GM12875 (cell line): ENCODE data around the gene PPP2R5C.

Experiments used
- H3K4me3 ChIP-seq: one replicate; pipeline ENCODE4 v1.5.1; 2011; ENCODE audit warnings: low read depth, low read length, control low read depth
- CTCF ChIP-seq: IDR thresholded peaks from 2 replicates; pipeline ENCODE4 v1.5.1; 2011; ENCODE audit warnings: low read depth, mild to moderate bottlenecking, control low read depth, inconsistent platforms, low read length, moderate library complexity, borderline replicate concordance; ENCODE audit not compliant: insufficient read depth

PPP2R5C gene

GRCh38 chr14:101908795-101909194 is 147.3 kb downstream of the PPP2R5C start:
- TF ChIP-seq CTCF = no peak

DNA sequence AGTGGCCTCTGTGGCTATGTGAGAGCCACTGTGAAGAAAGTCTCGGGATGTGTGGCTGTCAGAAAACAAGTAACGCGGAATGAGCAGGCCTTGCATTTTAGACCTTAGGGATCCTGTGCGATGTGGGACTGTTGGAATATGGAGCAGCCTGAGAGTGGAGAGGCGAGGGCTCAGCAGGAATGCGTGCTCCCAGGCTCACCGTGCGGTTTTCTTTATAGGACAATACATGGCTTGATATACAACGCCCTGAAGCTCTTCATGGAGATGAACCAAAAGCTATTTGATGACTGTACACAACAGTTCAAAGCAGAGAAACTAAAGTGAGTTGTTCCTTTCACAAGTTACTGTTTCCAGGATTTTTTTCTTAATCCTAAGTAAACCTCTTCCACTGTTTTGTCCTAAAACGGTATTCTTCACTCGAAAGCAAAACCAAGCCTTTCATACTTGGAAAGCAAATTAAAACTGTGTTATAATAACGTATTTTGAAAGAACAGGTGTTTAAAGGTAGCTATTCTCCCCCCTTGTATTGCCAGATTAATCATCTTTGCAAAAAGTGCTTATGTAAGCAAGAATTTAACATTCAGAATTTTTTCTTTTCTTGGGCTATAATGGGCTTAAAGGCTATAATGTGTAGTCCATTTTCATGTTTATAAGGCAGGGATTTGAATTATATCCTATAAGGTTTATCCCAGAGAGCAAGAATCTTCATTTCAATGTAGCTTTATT is 148.0 kb downstream of the PPP2R5C start:
- no peak overlapping the region for H3K4me3 ChIP-seq
- no peak for TF ChIP-seq CTCF

More at GRCh38 chr14:101908795-101909194, 147.3 kb downstream of the PPP2R5C start:
- H3K4me3 ChIP-seq = no peak overlapping the region

DNA sequence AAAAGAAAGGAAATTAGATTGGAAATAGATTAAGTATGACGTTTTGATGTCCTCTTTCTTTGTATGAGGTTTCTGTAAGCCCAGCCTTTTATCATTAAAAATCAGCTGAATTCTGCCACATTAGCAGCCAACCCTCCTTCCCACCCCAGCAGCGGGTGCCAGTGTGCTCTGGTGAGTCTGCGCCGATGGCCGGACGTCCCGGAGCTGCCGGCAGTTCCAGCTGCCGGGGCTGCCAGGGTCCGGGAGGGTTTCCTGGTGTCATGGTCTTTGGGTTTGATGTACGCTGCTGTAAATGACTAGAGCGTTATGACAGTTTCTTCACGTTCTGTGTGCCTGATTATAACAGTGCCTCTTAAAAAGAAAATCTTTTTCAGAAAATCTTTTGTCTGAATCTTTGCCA is 151.3 kb downstream of the PPP2R5C start:
- H3K4me3 ChIP-seq = no peak overlapping the region
- TF ChIP-seq CTCF = no peak

DNA sequence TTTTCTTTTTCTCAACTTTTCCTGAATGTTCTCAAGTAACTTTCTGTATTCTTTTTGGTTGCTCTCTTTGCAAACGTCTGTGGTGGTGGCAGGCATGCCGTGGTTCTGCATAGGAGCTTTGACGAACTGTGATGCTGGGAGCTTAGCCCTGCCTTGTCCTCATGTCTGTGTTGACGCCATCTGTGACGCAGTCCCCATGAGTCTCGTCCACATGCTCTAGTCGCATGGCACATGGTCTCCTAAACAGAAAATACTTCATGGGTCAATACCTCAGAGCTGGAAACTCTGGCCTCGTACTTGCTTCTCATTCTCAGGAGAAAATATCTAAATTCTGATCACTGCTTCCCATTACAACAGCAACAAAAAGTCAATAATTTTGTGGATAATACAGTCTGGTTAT is 152.6 kb downstream of the PPP2R5C start:
- no peak overlapping the region for H3K4me3 ChIP-seq
- TF ChIP-seq CTCF = no peak

DNA sequence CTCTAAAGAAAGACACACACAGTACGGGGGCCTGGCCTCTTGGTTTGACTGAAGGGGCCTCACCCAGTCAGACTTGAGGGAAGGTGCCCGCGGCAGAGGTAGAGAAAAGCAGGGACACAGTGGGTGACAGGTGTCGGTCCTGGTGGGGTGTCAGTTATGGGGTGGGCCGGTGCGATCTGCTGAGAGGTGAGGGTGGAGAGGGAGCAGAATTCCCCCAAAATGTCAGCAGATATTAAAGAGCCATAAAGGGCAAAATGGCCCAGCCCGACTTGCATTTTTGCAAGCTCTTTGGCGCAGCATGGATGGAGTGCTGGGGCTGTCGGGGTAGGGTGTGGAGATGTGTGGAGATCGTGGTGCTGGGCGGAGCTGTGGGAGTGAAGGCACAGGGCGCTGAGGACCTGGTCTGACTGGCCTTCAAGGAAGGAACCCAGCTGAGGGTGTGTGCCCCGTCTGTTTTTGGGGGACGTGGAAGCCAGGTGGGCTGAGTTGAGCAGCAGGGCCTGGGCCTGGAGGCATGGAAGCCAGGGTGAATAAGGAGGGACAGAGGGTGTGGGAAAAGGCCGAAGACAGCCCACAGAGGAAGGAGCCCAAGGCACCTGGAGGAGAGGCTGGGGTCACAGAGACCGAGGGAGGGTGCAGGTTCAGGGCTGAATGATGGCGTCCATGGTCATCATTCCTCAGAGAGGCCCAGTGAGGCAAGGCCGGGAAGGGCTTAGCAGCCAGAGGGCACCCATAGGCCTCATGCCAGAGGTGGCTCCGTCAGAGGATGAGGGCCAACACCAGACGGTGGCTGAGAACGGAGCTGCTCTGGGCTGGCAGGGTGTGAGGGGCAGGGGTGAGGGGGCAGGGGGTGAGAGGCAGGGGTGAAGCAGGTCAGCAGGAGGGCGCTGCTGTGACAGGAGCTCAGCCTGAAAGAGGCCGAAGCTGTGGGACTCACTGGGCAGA is 154.6 kb downstream of the PPP2R5C start:
- no peak for TF ChIP-seq CTCF
- H3K4me3 ChIP-seq = no peak overlapping the region

- no peak for TF ChIP-seq CTCF
- H3K4me3 ChIP-seq = no peak overlapping the region
Observed at GRCh38 chr14:101916816-101917412, 155.4 kb downstream of the PPP2R5C start.
